Fibroblast of skin of abdomen (primary cell): ENCODE measurements around the gene SLC52A1. TPM values are rescaled to one million over a fixed set of nuclear protein-coding genes. Genes with fewer than 3 reads are reported as not detected.
"Not testable (repeated sequence)": the region's sequence is repeated elsewhere in the genome, so short reads cannot be mapped to it uniquely, and the experiment has no call there.

ENCODE experiments used
- DNase-seq: peaks from one replicate; pipeline ENCODE4 v3.0.0-alpha.2; 2013
- polyA plus RNA-seq, 2 experiments: library from polyadenylated mRNA; unstranded; fragments of 120-200 nt; gene quantifications; one replicate each; pipeline ENCODE4 v1.2.1, GENCODE V29; 2013; ENCODE audit not compliant: insufficient read length in 2 of 2

The SLC52A1 gene
- polyA plus RNA-seq (2013, experiment 1 of 2; ENCODE audit: insufficient read length): not detected
- not detected for polyA plus RNA-seq (2013, experiment 2 of 2; ENCODE audit: insufficient read length)

- no peak for DNase-seq
These were observed at the start of gene SLC52A1 for GRCh38 chr17:5035315-5035714. Gene SLC52A1, minus strand, starts transcription at chr17:5035426. Its CDS starts 820 bp downstream, at chr17:5034606.

- DNase-seq: no peak
These were observed 45.4 kb upstream of the SLC52A1 start for GRCh38 chr17:5080591-5080990.

- DNase-seq: peak; percentile 81
These were observed 43.1 kb upstream of the SLC52A1 start, which contains the start of gene ZFP3 for GRCh38 chr17:5078106-5079028. Gene ZFP3, plus strand, starts transcription at chr17:5078467. Its CDS starts 13,038 bp downstream, at chr17:5091505.

- no peak for DNase-seq
These were observed 42.5 kb upstream of the SLC52A1 start for GRCh38 chr17:5077781-5078105.

- DNase-seq: not testable (repeated sequence)
These were observed 42.0 kb upstream of the SLC52A1 start for GRCh38 chr17:5077275-5077674.

- not testable (repeated sequence) for DNase-seq
These were observed 40.2 kb upstream of the SLC52A1 start for GRCh38 chr17:5075472-5075871.

- DNase-seq: no peak
These were observed 34.5 kb upstream of the SLC52A1 start for GRCh38 chr17:5069724-5070123.

GRCh38 chr17:5068236-5068635 lies 33.0 kb upstream of the SLC52A1 start:
- no peak for DNase-seq

GRCh38 chr17:5065227-5065744 lies 30.1 kb upstream of the SLC52A1 start:
- DNase-seq: no peak

GRCh38 chr17:5055543-5055942 lies 20.3 kb upstream of the SLC52A1 start:
- no peak for DNase-seq

GRCh38 chr17:5050278-5050677 lies 15.1 kb upstream of the SLC52A1 start:
- peak; percentile 22 for DNase-seq

GRCh38 chr17:5049314-5049841 lies 14.2 kb upstream of the SLC52A1 start:
- DNase-seq: no peak

- no peak for DNase-seq
These were observed 12.2 kb upstream of the SLC52A1 start for GRCh38 chr17:5047446-5047845.

GRCh38 chr17:5045496-5045895 lies 10.3 kb upstream of the SLC52A1 start:
- no peak for DNase-seq

GRCh38 chr17:5044630-5045029 lies 9.4 kb upstream of the SLC52A1 start:
- DNase-seq: no peak

GRCh38 chr17:5043524-5043923 lies 8.3 kb upstream of the SLC52A1 start:
- no peak for DNase-seq

GRCh38 chr17:5042157-5043022 lies 7.2 kb upstream of the SLC52A1 start:
- no peak for DNase-seq

GRCh38 chr17:5034651-5035050 lies 575 bp downstream of the SLC52A1 start:
- no peak for DNase-seq

GRCh38 chr17:5034063-5034462 lies 1.2 kb downstream of the SLC52A1 start:
- DNase-seq: no peak

- no peak for DNase-seq
These were observed 1.7 kb downstream of the SLC52A1 start for GRCh38 chr17:5033352-5034015.

GRCh38 chr17:5032865-5033264 lies 2.4 kb downstream of the SLC52A1 start:
- no peak for DNase-seq
